BLaER1 treated with 17β-estradiol and CSF1 and Interleukin-3, amounts not matched to agents 10 nM and 100 nM (cell line): ENCODE results near the gene LRRK1.
A peak's percentile ranks its signal among the peaks of the same experiment; 100 is the strongest.

Experiments used
- H3K27ac ChIP-seq, 11 experiments: shearing (Covaris generic); formaldehyde crosslinking; 2 replicates each; pipeline ENCODE4 v1.8.1; 2022
- H3K27me3 ChIP-seq, 11 experiments: shearing (Covaris generic); formaldehyde crosslinking; 2 replicates each; pipeline ENCODE4 v1.8.1; 2022
- H3K36me3 ChIP-seq, 11 experiments: shearing (Covaris generic); formaldehyde crosslinking; 2 replicates each; pipeline ENCODE4 v1.8.1; 2022
- H3K4me1 ChIP-seq, 10 experiments: shearing (Covaris generic); formaldehyde crosslinking; 2 replicates each; pipeline ENCODE4 v1.8.1; 2022
- H3K4me2 ChIP-seq, 11 experiments: shearing (Covaris generic); formaldehyde crosslinking; 2 replicates each; pipeline ENCODE4 v1.8.1; 2022
- H3K4me3 ChIP-seq, 10 experiments: shearing (Covaris generic); formaldehyde crosslinking; 2 replicates each; pipeline ENCODE4 v1.8.1; 2022
- H3K9ac ChIP-seq, 11 experiments: shearing (Covaris generic); formaldehyde crosslinking; 2 replicates each; pipeline ENCODE4 v1.8.1; 2022
- H3K9me3 ChIP-seq, 11 experiments: shearing (Covaris generic); formaldehyde crosslinking; replicated peaks in 1 of 11; 2 replicates each; pipeline ENCODE4 v1.8.1; 2022
- H4K20me1 ChIP-seq, 11 experiments: shearing (Covaris generic); formaldehyde crosslinking; 2 replicates each; pipeline ENCODE4 v1.8.1; 2022
- Cebpa-rat ChIP-seq, 11 experiments: shearing (Covaris generic); IDR thresholded peaks; 2 replicates each; pipeline ENCODE4 v1.8.1; 2022

The LRRK1 gene

DNA sequence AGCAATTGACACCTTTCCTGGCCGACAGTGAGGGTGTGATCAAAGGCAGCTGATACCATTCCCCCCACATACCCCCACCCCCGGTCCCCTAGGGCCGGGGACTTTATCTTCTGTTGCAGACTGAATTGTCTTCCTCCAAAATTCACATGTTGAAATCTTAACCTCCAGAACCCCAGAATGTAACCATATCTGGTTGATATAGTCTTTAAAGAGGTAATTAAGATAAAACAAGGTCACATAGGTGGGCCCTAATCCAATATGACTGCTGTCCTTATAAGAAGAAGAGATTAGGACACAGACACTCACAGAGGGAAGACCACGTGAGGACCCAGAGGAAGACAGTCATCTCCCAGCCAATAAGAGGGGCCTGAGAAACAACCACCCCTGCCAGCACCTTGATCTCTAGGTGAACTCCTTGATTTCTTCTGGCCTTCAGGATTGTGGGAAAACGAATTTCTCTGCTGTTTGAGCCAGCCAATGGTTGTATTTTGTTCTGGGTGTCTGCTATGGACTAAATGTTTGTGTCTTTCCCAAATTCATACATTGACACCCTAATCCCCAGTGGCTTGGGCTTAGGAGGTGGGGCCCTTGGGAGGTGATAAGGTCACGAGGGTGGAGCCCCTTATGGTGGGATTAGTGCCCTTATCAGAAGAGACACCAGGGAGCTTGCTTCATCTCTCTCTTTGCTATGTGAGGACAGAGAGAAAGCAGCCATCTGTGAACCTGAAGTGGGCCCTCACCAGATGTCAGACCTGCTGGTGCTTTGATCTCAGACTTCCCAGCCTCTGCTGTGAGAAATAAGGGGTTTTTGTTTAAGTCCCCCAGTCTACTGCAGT, 188.7 kb downstream of the LRRK1 start:
- peaks cover 0 to 21% (median 7%) of the 10 kb centered on the region in 11 experiments; a peak in 11 of 22 replicates for H3K9me3 ChIP-seq
- no peak overlapping the region for H3K9ac ChIP-seq
- no peaks in the 10 kb centered on the region for H4K20me1 ChIP-seq
- H3K4me3 ChIP-seq: no peak overlapping the region
- H3K4me1 ChIP-seq: peaks cover 0 to 36% (median 29%) of the 10 kb centered on the region in 10 experiments; a peak in 14 of 20 replicates
- H3K36me3 ChIP-seq: no peaks in the 10 kb centered on the region
- no peaks in the 10 kb centered on the region for H3K27me3 ChIP-seq
- TF ChIP-seq Cebpa-rat (IDR thresholded peaks at IDR 0.05): no peak
- no peak overlapping the region for H3K27ac ChIP-seq
- H3K4me2 ChIP-seq: no peak overlapping the region

DNA sequence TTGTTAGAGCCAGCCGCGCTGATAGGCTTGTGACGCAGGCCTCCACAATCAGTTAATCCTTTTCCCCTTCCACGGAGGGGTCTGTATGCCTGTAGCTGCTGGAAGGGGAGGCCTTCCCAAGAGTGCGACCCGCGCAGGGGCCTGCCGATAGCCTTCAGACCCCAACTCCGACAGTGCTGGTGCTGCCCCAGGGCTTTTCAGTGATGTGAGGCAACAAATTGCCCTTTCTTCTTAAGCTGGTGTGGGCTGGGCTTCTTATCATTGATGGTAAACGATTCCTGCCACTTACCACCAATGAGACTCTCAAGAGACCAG, 189.3 kb downstream of the LRRK1 start:
- Histone ChIP-seq H4K20me1 (no peaks in the 10 kb centered on the region), H3K9me3 (peaks cover 0 to 15% (median 7%) of the 10 kb centered on the region in 11 experiments; a peak in 11 of 22 replicates), H3K4me1 (peaks cover 0 to 39% (median 31%) of the 10 kb centered on the region in 10 experiments; a peak in 14 of 20 replicates), H3K4me2 (no peak overlapping the region), H3K27me3 (no peaks in the 10 kb centered on the region), H3K9ac (no peak overlapping the region), H3K36me3 (no peaks in the 10 kb centered on the region), H3K4me3 (no peak overlapping the region), H3K27ac (no peak overlapping the region)
- TF ChIP-seq Cebpa-rat (IDR thresholded peaks at IDR 0.05): no peak

DNA sequence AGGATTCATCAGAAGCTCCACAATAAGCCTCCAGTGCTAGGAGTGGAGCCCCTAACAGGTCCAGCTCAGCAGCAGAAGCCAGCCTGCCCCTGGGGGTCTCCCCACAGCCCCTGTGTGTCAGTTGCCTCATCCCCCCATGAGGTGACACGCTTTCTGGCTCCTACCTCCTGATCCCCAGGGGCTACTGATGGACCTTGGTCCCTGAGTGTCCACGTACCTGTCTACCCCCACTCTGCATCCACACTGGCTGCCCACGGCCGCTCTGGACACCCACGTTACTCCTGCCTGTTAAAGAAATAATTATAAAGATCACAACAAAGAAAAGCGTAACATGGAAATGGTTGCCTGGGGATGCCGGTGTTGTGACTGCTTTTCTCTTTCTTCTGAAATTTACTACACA, 189.6 kb downstream of the LRRK1 start:
- no peak overlapping the region for H3K9ac ChIP-seq
- H3K36me3 ChIP-seq: no peaks in the 10 kb centered on the region
- no peak overlapping the region for H3K27ac ChIP-seq
- H4K20me1 ChIP-seq: no peaks in the 10 kb centered on the region
- H3K9me3 ChIP-seq: peaks cover 0 to 12% (median 7%) of the 10 kb centered on the region in 11 experiments; a peak in 11 of 22 replicates
- H3K4me1 ChIP-seq: peaks cover 0 to 39% (median 32%) of the 10 kb centered on the region in 10 experiments; a peak in 14 of 20 replicates
- no peaks in the 10 kb centered on the region for H3K27me3 ChIP-seq
- no peak overlapping the region for H3K4me3 ChIP-seq
- no peak overlapping the region for H3K4me2 ChIP-seq
- TF ChIP-seq Cebpa-rat (IDR thresholded peaks at IDR 0.05): no peak

DNA sequence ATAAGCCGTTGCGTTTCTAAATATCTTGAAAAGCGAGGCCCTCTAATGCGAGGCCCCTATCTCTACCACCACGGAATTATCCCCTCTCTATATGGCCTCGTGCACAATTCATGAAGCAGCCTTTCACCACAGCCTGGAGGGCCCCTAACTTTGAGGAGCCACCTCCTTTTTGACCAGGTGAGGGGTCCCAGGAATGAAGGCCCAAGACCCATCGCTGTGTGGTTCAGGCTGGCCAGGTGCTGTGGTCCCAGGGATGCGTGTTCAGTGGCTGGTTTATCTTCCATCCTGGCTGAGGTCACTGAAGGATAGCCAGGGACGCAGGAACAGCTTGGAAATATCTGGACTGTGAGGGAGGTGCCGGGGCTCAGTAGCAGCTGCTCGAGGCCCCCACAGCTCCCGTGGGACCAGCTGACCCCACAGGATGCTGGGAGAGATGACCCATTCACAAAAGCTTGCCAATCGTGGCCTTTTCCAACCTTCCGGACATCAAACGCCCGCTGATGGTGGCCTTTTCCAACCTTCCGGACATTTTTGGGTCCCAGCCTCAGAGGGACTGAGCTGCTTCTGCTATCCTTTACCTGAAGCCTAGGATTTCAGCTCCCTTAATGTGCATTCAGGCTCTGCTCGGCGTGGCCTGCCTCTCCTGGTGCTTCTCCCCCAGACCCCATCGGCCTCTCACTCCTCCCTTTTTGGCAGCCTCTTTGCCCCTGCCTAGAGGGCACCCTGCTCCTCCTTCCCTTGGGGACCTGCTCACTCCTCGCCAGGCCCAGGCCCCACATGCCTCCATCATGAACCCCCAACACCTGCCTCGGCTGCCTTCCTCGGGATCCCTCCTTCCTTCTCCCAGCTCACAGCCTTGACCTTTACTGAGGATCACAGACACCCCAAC, 191.8 kb downstream of the LRRK1 start:
- Histone ChIP-seq H3K4me3 (no peak overlapping the region), H3K36me3 (no peaks in the 10 kb centered on the region), H3K4me2 (peak overlapping the region in 8 of 11 experiments; percentile 26 to 66 (median 55); a peak in 15 of 22 replicates), H3K27ac (no peak overlapping the region), H3K27me3 (no peaks in the 10 kb centered on the region), H3K9ac (no peak overlapping the region), H3K9me3 (peaks cover 0 to 12% (median 7%) of the 10 kb centered on the region in 11 experiments; a peak in 11 of 22 replicates), H4K20me1 (no peaks in the 10 kb centered on the region), H3K4me1 (peaks cover 10 to 53% (median 47%) of the 10 kb centered on the region in 10 experiments)
- TF ChIP-seq Cebpa-rat (IDR thresholded peaks at IDR 0.05): no peak

DNA sequence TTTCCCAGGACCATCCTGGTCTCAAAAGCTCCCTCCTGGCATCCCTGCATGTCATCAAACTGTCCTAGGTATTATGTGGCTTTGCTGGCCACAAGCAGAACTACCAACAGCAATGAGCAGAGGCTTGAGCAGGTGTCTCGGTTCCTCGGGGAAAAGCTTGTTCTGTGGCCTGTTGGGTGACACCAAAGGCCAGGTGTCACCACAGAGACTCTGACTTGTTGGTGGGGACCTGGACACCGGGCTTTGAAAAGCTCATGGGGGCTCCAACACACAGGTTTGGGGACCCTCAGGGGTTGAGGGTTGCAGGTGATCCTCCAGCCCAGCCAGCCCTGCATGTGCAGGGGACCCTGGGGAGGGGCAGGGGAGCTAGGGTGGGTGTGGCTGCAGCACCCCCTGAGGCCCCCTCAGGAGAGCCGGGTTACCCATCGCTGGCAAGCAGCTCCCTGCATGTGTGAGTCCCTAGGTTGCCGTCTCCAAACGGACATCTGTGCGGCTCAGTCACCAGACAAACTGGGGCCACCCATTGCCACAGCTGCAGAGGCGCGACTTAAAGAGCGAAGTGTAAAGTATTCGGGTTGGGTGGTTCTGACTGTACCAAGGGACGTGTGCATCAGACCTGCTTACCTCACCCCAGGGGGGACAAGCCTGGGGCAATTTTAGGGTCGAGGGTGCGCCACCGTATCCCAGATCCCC, 192.6 kb downstream of the LRRK1 start:
- H3K4me1 ChIP-seq: peaks cover 18 to 61% (median 55%) of the 10 kb centered on the region in 10 experiments
- H3K36me3 ChIP-seq: no peaks in the 10 kb centered on the region
- no peak overlapping the region for H3K4me3 ChIP-seq
- H4K20me1 ChIP-seq: no peaks in the 10 kb centered on the region
- H3K27me3 ChIP-seq: no peaks in the 10 kb centered on the region
- peak overlapping the region in 8 of 11 experiments; percentile 26 to 66 (median 55); a peak in 16 of 22 replicates for H3K4me2 ChIP-seq
- peak overlapping the region in 1 of 11 experiments; percentile 12; a peak in 1 of 22 replicates for H3K27ac ChIP-seq
- peak overlapping the region in 1 of 11 experiments; percentile 43; a peak in 1 of 22 replicates for H3K9ac ChIP-seq
- TF ChIP-seq Cebpa-rat (IDR thresholded peaks at IDR 0.05): no peak
- peaks cover 0 to 12% (median 7%) of the 10 kb centered on the region in 11 experiments; a peak in 11 of 22 replicates for H3K9me3 ChIP-seq

DNA sequence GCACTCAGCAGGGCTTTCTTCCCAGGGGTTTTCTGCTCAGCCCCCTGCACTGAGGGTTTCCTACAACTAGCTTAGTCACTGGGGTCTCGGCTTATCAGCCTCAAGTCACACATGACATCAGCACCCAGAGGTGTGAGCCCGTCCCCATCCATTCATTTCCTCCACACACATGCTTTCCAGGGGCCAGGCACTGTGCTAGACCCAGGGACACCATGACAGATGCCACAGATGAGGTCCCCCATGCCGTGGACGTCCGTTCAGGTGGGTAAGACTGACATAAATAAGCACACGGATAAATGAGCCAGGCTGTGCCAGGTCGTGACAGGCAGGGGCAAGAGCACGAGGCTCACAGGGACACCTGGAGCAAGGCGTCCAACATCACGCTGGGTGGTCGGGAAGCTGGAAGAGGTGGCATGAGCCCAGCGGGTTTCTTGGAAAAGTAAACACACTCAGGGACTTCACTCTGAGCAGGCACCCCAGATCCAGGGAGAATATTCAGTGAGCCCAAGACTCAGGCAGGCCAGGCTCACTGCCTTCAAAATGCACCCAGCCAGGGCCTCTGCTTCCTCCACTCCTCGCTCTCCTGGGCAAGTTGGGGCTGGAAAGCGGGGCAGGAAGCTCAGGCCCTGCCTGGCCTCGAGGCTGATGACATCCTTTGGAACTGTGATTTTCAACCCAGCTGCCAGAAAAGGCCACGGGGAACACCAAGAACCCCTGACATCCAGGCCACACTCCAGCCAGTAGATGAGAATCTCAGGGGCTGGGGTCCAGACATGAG, 193.4 kb downstream of the LRRK1 start:
- peaks cover 26 to 69% (median 63%) of the 10 kb centered on the region in 10 experiments for H3K4me1 ChIP-seq
- H3K4me2 ChIP-seq: peak overlapping the region in 8 of 11 experiments; percentile 26 to 66 (median 55); a peak in 16 of 22 replicates
- peak overlapping the region in 2 of 11 experiments; percentile 12 to 18; a peak in 2 of 22 replicates for H3K27ac ChIP-seq
- H3K4me3 ChIP-seq: no peak overlapping the region
- H3K9me3 ChIP-seq: peaks cover 0 to 12% (median 7%) of the 10 kb centered on the region in 11 experiments; a peak in 11 of 22 replicates
- no peaks in the 10 kb centered on the region for H3K27me3 ChIP-seq
- peak overlapping the region in 4 of 11 experiments; percentile 1 to 43 (median 20); a peak in 2 of 22 replicates for H3K9ac ChIP-seq
- no peaks in the 10 kb centered on the region for H4K20me1 ChIP-seq
- no peak for TF ChIP-seq Cebpa-rat (IDR thresholded peaks at IDR 0.05)
- H3K36me3 ChIP-seq: no peaks in the 10 kb centered on the region

DNA sequence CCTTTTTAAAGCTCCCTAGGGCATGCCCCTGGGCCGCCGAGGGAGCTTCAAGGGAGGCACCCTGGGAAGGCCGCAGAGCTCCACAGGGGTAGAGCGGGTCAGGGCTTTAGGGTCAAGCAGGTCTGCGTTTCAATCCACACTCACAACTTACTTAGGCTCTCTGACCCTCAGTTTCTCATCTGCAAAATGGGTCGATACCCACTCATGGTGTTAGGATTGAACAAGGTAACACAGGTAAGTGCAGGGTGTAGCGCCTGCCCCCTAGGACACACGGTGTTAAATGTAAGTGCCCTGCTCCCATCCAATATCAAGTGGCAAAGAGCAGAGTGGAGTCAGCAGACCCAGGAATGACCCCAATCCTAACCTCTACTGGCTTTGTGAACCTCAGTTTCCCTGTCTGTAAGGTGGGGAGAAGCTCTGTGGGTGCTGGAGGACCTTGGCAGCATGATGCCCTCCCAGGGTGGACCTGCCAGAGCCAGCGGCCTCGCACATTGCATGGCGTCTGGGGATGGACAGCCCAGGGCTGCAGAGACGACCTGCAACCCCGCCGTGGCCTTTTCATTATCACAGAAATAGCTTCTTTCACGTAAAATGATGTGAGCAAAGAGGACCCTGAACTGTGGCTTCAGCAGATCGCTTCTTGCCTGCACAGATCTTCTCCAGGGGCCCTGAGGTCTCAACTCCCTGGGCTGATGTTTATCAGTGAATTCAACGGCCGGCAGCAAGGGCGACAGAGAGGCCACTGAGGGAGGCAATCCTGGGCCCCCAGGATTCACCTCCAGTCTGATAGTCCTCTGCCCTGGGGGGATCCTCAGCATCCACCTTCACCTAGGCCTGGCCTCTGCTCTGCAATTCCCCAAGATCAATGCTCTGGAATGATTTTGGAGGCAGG, 194.2 kb downstream of the LRRK1 start:
- H3K4me1 ChIP-seq: peaks cover 27 to 70% (median 64%) of the 10 kb centered on the region in 10 experiments
- H3K4me2 ChIP-seq: peak overlapping the region in 8 of 11 experiments; percentile 10 to 85 (median 56); a peak in 7 of 22 replicates
- no peaks in the 10 kb centered on the region for H3K36me3 ChIP-seq
- peak overlapping the region in 2 of 11 experiments; percentile 12 to 18; a peak in 1 of 22 replicates for H3K27ac ChIP-seq
- H3K4me3 ChIP-seq: no peak overlapping the region
- H3K9me3 ChIP-seq: peaks cover 0 to 6% (median 2%) of the 10 kb centered on the region in 11 experiments; a peak in 9 of 22 replicates
- TF ChIP-seq Cebpa-rat (IDR thresholded peaks at IDR 0.05): no peak
- no peaks in the 10 kb centered on the region for H3K27me3 ChIP-seq
- no peaks in the 10 kb centered on the region for H4K20me1 ChIP-seq
- H3K9ac ChIP-seq: peak overlapping the region in 3 of 11 experiments; percentile 1 to 43 (median 31); a peak in 2 of 22 replicates
